MM.1S (cell line): ENCODE measurements around the gene PTPRG.

ENCODE experiments used
- DNase-seq: peaks from one replicate; pipeline ENCODE4 v3.0.0-alpha.2; 2015
- H2AFZ ChIP-seq: fragments of 300-600 bp; sonication (generic); 2 replicates; pipeline ENCODE4 v1.6.0; 2016; ENCODE audit warnings: antibody characterized with exemption, low read length
- H3F3A ChIP-seq: fragments of 300-600 bp; sonication (generic); 2 replicates; pipeline ENCODE4 v1.6.1; 2016; ENCODE audit warnings: mild to moderate bottlenecking, antibody characterized with exemption, low read length, moderate library complexity, mixed read lengths; ENCODE audit not compliant: insufficient read depth
- H3K27ac ChIP-seq: fragments of 300-600 bp; sonication (generic); 2 replicates; pipeline ENCODE4 v1.5.1; 2016; ENCODE audit warnings: mild to moderate bottlenecking, low read length
- H3K27me3 ChIP-seq: fragments of 300-600 bp; sonication (generic); replicated peaks from 2 replicates; pipeline ENCODE4 v1.6.0; 2016; ENCODE audit warnings: low read length; ENCODE audit not compliant: insufficient read depth
- H3K36me3 ChIP-seq: fragments of 300-600 bp; sonication (generic); replicated peaks from 2 replicates; pipeline ENCODE4 v1.6.1; 2016; ENCODE audit warnings: mild to moderate bottlenecking, low read length, mixed read lengths; ENCODE audit not compliant: insufficient read depth
- H3K4me1 ChIP-seq: fragments of 300-600 bp; sonication (generic); 2 replicates; pipeline ENCODE4 v1.6.1; 2016; ENCODE audit warnings: low read length, mixed read lengths
- H3K4me2 ChIP-seq: fragments of 300-600 bp; sonication (generic); 2 replicates; pipeline ENCODE4 v1.6.0; 2016; ENCODE audit warnings: low read depth, low read length
- H3K4me3 ChIP-seq: fragments of 300-600 bp; sonication (generic); 2 replicates; pipeline ENCODE4 v1.5.1; 2016; ENCODE audit warnings: low read length, mixed read lengths
- H3K79me2 ChIP-seq: fragments of 300-600 bp; sonication (generic); 2 replicates; pipeline ENCODE4 v1.6.1; 2016; ENCODE audit warnings: mixed run types, low read length, mixed read lengths
- H3K9ac ChIP-seq: fragments of 300-600 bp; sonication (generic); 2 replicates; pipeline ENCODE4 v1.6.1; 2016; ENCODE audit warnings: low read length, mixed read lengths
- H3K9me2 ChIP-seq: fragments of 300-600 bp; sonication (generic); replicated peaks from 2 replicates; pipeline ENCODE4 v1.6.1; 2016; ENCODE audit warnings: mild to moderate bottlenecking, low read length, mixed read lengths; ENCODE audit not compliant: insufficient read depth
- H3K9me3 ChIP-seq: fragments of 300-600 bp; sonication (generic); replicated peaks from 2 replicates; pipeline ENCODE4 v1.6.1; 2016; ENCODE audit warnings: mild to moderate bottlenecking, low read length, mixed read lengths; ENCODE audit not compliant: insufficient read depth
- H4K20me1 ChIP-seq: fragments of 300-600 bp; sonication (generic); 2 replicates; pipeline ENCODE4 v1.6.1; 2016; ENCODE audit warnings: mild to moderate bottlenecking, low read length, moderate library complexity, mixed read lengths; ENCODE audit not compliant: insufficient read depth
- EZH2 ChIP-seq: fragments of 300-600 bp; sonication (generic); optimal IDR thresholded peaks from 2 replicates; pipeline ENCODE3; 2017; ENCODE audit warnings: low read depth, mild to moderate bottlenecking, antibody characterized with exemption, low read length, mixed read lengths
- EZH2phosphoT487 ChIP-seq: fragments of 300-600 bp; sonication (generic); IDR thresholded peaks from 2 replicates; pipeline ENCODE4 v1.6.1; 2018; ENCODE audit warnings: antibody characterized with exemption, low read length
- TF ChIP-seq, protein P1 (sequence below): fragments of 300-600 bp; sonication (generic); IDR thresholded peaks from 2 replicates; pipeline ENCODE4 v1.5.1; 2016; ENCODE audit warnings: antibody characterized with exemption, low read length, mixed read lengths

The PTPRG gene

DNA sequence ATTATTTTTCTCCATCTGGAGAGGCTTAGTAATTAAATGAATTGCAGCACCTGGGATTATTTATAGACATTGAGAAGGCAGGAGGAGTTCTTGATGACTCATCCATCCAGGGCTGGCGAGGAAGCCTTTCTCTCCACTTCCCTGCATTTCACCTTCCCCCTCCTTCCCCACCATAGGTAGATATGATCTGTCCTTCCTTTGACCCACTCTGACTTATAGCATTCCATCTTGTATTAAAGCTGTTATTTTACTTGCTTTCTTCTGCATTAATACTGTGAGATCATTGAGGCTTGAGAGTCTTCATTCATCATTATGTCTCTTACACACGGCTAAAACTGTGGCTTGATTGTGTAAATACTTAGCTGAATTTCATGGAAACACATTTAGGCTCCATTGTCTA, 523.2 kb downstream of the PTPRG start:
- no peaks in the 10 kb centered on the region for H3K79me2 ChIP-seq
- no peak for TF ChIP-seq EZH2phosphoT487
- TF ChIP-seq EZH2, result no peak
- TF ChIP-seq, protein P1, sequence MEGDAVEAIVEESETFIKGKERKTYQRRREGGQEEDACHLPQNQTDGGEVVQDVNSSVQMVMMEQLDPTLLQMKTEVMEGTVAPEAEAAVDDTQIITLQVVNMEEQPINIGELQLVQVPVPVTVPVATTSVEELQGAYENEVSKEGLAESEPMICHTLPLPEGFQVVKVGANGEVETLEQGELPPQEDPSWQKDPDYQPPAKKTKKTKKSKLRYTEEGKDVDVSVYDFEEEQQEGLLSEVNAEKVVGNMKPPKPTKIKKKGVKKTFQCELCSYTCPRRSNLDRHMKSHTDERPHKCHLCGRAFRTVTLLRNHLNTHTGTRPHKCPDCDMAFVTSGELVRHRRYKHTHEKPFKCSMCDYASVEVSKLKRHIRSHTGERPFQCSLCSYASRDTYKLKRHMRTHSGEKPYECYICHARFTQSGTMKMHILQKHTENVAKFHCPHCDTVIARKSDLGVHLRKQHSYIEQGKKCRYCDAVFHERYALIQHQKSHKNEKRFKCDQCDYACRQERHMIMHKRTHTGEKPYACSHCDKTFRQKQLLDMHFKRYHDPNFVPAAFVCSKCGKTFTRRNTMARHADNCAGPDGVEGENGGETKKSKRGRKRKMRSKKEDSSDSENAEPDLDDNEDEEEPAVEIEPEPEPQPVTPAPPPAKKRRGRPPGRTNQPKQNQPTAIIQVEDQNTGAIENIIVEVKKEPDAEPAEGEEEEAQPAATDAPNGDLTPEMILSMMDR, result no peak
- no peaks in the 10 kb centered on the region for H3K36me3 ChIP-seq
- no peak overlapping the region for H3K27ac ChIP-seq
- H3K4me2 ChIP-seq, result no peak overlapping the region
- no peaks in the 10 kb centered on the region for H3F3A ChIP-seq
- H3K4me3 ChIP-seq, result no peak overlapping the region
- DNase-seq, result no peak
- H2AFZ ChIP-seq, result no peak overlapping the region
- H3K4me1 ChIP-seq, result no peaks in the 10 kb centered on the region
- no peaks in the 10 kb centered on the region for H3K9me3 ChIP-seq
- no peaks in the 10 kb centered on the region for H3K9me2 ChIP-seq
- H3K9ac ChIP-seq, result no peak overlapping the region
- no peaks in the 10 kb centered on the region for H3K27me3 ChIP-seq
- no peaks in the 10 kb centered on the region for H4K20me1 ChIP-seq

DNA sequence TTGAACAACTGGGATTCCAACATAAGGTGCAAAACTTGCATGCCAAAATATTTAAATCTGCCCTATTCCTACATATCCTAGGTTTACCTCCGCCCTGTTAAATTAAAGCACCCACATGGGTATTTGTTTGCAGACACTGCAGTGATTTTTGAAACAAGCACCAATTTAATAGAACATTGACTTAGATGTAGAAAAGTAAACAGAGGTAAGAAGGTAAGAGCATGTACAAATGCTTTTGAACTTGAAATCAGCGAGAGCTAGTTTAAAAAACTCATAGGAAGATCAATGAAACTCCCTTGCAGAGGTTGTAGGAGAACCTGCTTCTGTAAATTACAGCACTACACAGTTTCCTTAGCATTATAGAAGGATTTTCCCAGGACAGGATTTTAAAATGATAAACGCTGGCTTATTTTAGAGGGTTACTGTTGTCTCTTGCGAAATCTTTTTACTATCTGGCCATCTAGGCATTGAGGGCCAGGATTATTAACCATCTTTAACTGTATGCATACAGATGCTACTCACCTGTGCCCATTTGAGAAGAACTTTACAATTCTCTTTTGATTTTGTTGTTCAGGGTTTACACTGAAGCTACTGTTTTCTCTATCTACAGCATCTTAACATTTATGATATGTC, 527.2 kb downstream of the PTPRG start:
- Histone ChIP-seq H3K4me2 (no peak overlapping the region), H3K9me2 (no peaks in the 10 kb centered on the region), H3K9ac (no peak overlapping the region), H4K20me1 (no peaks in the 10 kb centered on the region), H3K79me2 (no peaks in the 10 kb centered on the region), H3K36me3 (no peaks in the 10 kb centered on the region), H3K4me1 (no peaks in the 10 kb centered on the region), H3K9me3 (no peaks in the 10 kb centered on the region), H2AFZ (no peak overlapping the region), H3K4me3 (no peak overlapping the region), H3K27ac (no peak overlapping the region), H3K27me3 (no peaks in the 10 kb centered on the region), H3F3A (no peaks in the 10 kb centered on the region)
- no peak for DNase-seq
- no peak for TF ChIP-seq EZH2phosphoT487
- TF ChIP-seq EZH2, result no peak
- TF ChIP-seq, protein P1, result no peak

DNA sequence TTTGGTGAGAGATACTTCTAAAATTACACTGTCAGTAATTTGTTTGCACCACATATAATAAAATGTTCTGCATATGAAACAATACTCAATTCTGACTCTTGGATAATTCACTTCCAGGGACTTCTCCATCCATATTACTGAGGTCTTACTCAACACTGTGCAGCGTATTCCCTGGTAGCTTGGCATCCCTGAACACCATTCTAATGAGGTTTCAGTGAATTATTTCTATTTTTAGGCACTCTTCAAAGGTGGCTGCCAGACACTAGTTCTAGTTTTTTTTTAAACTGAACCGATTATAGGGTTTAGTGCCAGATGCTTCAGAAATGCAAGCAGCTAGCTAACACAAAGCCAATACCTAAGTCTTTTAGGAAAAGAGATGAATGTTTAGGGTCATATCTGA, 528.7 kb downstream of the PTPRG start:
- no peak overlapping the region for H3K4me3 ChIP-seq
- H3K27me3 ChIP-seq, result no peaks in the 10 kb centered on the region
- H3K4me1 ChIP-seq, result no peaks in the 10 kb centered on the region
- no peak overlapping the region for H3K27ac ChIP-seq
- no peaks in the 10 kb centered on the region for H3K9me3 ChIP-seq
- no peaks in the 10 kb centered on the region for H3K79me2 ChIP-seq
- no peak overlapping the region for H3K4me2 ChIP-seq
- no peaks in the 10 kb centered on the region for H4K20me1 ChIP-seq
- no peak overlapping the region for H3K9ac ChIP-seq
- H3K36me3 ChIP-seq, result no peaks in the 10 kb centered on the region
- H3F3A ChIP-seq, result no peaks in the 10 kb centered on the region
- H2AFZ ChIP-seq, result no peak overlapping the region
- H3K9me2 ChIP-seq, result no peaks in the 10 kb centered on the region
- no peak for TF ChIP-seq EZH2
- TF ChIP-seq, protein P1, result no peak
- TF ChIP-seq EZH2phosphoT487, result no peak
- DNase-seq, result no peak
